Neutrophil (primary cell): ENCODE results near the gene CROT.

Experiments
- H3K27ac ChIP-seq: fragments of 200-600 bp; sonication (generic); 2 replicates; pipeline ENCODE4 v1.5.1; 2016; ENCODE audit warnings: mild to moderate bottlenecking, moderate library complexity
- H3K27me3 ChIP-seq: fragments of 200-600 bp; sonication (generic); 2 replicates; pipeline ENCODE4 v1.6.0; 2016; ENCODE audit warnings: mild to moderate bottlenecking
- H3K36me3 ChIP-seq: fragments of 200-600 bp; sonication (generic); 2 replicates; pipeline ENCODE4 v1.5.1; 2017
- H3K4me1 ChIP-seq, 2 experiments: fragments of 200-600 bp in 1 of 2; sonication (generic) in 1 of 2; 1 replicate in 1 of 2; 2 replicates in 1 of 2; pipeline versions ENCODE4 v1.5.1 to v1.6.1; 2013 to 2016; ENCODE audit warnings: low read depth in 1 of 2, low read length in 1 of 2, mild to moderate bottlenecking in 1 of 2, moderate library complexity in 1 of 2; ENCODE audit not compliant: control insufficient read depth in 1 of 2, insufficient read depth in 1 of 2
- H3K4me3 ChIP-seq, 2 experiments: fragments of 200-600 bp in 1 of 2; sonication (generic) in 1 of 2; 1 replicate in 1 of 2; 2 replicates in 1 of 2; pipeline ENCODE4 v1.5.1; 2013 to 2016; ENCODE audit warnings: low read depth in 1 of 2, low read length in 1 of 2, mild to moderate bottlenecking in 1 of 2, moderate library complexity in 1 of 2
- H3K9me3 ChIP-seq: fragments of 200-600 bp; sonication (generic); 2 replicates; pipeline ENCODE4 v1.5.1; 2016
- TF ChIP-seq, protein P1 (sequence below): fragments of 200-600 bp; sonication (generic); IDR thresholded peaks from 2 replicates; pipeline ENCODE4 v1.5.1; 2016; ENCODE audit warnings: antibody characterized with exemption

The CROT gene

DNA sequence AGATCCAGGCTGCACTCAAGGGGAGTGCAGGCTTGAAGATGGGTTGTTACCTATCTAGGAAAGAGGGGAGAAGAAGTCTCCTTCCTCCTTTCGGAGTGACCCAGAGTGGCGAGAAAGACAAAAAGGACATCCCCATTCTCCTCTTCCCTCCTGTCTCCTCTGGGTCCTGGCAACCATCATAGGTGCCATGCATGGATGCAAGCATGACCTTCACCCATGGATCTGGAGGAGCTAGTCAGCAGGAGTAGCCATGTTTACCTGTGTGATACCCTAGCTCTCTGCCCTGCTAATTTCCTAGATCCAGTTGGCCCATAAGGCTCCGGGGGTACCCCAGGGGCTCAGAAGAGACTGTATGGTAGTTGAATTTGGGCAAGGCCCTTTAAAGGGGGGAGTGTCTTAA, 17.2 kb upstream of the CROT start:
- no peaks in the 10 kb centered on the region for H3K4me1 ChIP-seq
- H3K27me3 ChIP-seq = no peaks in the 10 kb centered on the region
- no peaks in the 10 kb centered on the region for H3K36me3 ChIP-seq
- H3K27ac ChIP-seq = no peak overlapping the region
- TF ChIP-seq, protein P1, sequence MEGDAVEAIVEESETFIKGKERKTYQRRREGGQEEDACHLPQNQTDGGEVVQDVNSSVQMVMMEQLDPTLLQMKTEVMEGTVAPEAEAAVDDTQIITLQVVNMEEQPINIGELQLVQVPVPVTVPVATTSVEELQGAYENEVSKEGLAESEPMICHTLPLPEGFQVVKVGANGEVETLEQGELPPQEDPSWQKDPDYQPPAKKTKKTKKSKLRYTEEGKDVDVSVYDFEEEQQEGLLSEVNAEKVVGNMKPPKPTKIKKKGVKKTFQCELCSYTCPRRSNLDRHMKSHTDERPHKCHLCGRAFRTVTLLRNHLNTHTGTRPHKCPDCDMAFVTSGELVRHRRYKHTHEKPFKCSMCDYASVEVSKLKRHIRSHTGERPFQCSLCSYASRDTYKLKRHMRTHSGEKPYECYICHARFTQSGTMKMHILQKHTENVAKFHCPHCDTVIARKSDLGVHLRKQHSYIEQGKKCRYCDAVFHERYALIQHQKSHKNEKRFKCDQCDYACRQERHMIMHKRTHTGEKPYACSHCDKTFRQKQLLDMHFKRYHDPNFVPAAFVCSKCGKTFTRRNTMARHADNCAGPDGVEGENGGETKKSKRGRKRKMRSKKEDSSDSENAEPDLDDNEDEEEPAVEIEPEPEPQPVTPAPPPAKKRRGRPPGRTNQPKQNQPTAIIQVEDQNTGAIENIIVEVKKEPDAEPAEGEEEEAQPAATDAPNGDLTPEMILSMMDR = no peak
- H3K9me3 ChIP-seq = peaks cover 27% of the 10 kb centered on the region
- no peak overlapping the region for H3K4me3 ChIP-seq

DNA sequence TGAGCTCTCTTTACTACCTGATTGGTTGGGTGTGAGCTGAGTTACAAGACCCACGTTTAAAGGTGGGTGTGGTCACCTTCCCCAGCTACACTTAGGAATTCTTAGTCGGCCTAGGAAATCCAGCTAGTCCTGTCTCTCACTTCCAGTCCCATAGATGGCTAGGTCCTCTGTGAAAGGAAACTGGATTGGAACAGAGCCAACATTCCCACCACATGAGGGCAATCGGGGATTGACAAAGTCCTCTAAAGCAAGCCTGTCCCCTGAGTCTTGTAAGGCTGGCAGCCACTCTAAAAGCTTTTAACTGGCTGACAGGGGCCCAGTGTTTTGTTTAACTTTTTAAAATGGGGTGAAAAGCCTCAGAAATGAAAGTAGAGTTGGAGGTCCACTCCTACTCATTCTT, 15.1 kb upstream of the CROT start:
- Histone ChIP-seq H3K36me3 (no peaks in the 10 kb centered on the region), H3K27ac (no peak overlapping the region), H3K27me3 (no peaks in the 10 kb centered on the region), H3K4me3 (no peak overlapping the region), H3K9me3 (peaks cover 27% of the 10 kb centered on the region), H3K4me1 (no peaks in the 10 kb centered on the region)
- TF ChIP-seq, protein P1 = no peak

DNA sequence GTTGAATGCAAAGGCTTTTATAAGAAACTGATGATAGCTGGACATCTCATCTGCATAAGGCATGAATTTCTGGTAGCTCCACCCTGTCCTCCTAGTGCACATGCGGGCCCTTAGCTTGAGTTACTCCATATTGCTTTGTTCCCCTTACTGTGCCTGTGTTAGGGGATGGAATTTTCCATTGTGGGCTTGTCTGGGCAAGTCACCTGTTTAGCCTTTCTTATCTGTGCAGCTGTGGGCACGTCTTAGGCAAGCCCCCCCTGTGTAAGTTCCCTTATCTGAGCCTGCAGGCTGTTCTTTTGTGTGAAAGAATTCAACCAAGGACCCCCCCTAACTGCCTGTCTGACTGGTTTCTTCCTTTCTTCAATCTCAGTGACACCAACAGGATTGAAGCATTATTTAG, 14.5 kb upstream of the CROT start:
- TF ChIP-seq, protein P1 = no peak
- peaks cover 27% of the 10 kb centered on the region for H3K9me3 ChIP-seq
- no peaks in the 10 kb centered on the region for H3K36me3 ChIP-seq
- no peaks in the 10 kb centered on the region for H3K4me1 ChIP-seq
- no peak overlapping the region for H3K4me3 ChIP-seq
- H3K27ac ChIP-seq = no peak overlapping the region
- no peaks in the 10 kb centered on the region for H3K27me3 ChIP-seq

DNA sequence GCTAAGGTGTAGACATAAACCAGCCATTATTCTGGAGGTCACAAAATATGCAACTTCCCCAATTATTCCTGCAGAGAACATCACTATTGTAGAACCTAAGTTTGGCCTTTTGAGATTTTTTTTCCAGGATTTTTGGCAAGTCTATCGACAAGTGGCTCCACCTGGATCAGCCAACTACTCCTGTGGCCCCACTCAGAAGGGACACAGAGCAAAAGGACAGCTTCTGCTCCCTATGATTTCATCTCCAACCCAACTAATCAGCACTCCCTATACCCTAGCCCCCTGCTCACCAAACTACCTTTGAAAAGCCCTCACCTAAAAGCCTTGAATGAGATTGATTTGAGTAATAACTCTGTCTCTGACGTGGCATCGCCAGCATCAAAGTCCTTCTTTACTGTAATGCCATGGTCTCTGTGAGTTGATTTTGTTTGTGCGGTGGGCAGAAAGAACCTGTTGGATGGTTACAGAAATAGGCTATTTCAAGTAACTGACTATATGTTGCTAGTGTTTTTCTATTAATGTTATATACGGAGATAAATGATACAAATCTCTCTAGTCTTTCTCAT, 13.7 kb upstream of the CROT start:
- peaks cover 27% of the 10 kb centered on the region for H3K9me3 ChIP-seq
- no peak overlapping the region for H3K27ac ChIP-seq
- H3K4me1 ChIP-seq = no peaks in the 10 kb centered on the region
- no peaks in the 10 kb centered on the region for H3K27me3 ChIP-seq
- TF ChIP-seq, protein P1 = no peak
- H3K36me3 ChIP-seq = no peaks in the 10 kb centered on the region
- H3K4me3 ChIP-seq = no peak overlapping the region

DNA sequence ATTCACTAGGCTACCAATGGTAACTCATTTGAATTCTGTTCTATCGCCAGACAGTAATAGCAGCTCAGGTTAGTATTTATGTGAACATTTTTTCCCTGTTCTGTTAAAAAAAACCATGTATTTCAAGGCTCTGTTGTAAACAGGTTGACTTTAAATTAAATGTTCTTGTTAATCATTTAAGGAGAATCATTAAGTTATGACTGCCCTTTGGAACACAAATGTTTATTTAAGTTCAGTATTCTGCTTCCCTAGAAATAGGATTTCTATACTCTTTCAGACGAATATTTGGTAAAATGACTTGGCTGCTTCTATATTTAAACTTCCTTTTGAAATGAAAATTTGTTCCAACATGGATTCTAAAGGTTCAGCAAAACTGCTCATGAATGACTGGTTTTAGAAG, 13.1 kb upstream of the CROT start:
- peaks cover 22% of the 10 kb centered on the region for H3K9me3 ChIP-seq
- TF ChIP-seq, protein P1 = no peak
- H3K36me3 ChIP-seq = no peaks in the 10 kb centered on the region

DNA sequence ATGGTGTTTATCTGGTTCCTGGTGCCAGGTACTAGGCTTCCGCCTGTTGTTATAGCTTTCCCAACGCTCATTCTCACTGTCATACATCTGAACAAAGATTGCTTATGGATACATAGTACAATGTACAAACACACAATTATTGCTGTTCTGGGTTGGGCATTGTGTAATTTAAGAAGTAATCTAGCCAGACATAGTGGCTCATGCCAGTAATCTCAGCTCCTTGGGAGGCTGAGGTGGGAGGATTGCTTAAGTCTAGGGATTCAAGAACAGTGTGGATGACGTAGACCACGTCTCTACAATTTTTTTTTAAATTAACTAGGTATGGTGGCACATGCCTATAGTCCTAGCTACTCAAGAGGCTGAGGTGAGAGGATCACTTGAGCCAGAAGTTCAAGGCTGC, 9.3 kb upstream of the CROT start:
- H3K27me3 ChIP-seq = no peaks in the 10 kb centered on the region
- TF ChIP-seq, protein P1 = no peak
- no peaks in the 10 kb centered on the region for H3K36me3 ChIP-seq

More for the DNA sequence above, 13.1 kb upstream of the CROT start:
- Histone ChIP-seq H3K4me1 (no peaks in the 10 kb centered on the region), H3K4me3 (no peak overlapping the region), H3K27ac (no peak overlapping the region), H3K27me3 (no peaks in the 10 kb centered on the region)

More for the DNA sequence above, 9.3 kb upstream of the CROT start:
- Histone ChIP-seq H3K4me3 (no peak overlapping the region), H3K4me1 (peaks cover 5 to 6% of the 10 kb centered on the region in 2 experiments), H3K9me3 (no peaks in the 10 kb centered on the region), H3K27ac (no peak overlapping the region)
